IPS-20b (cell line): ENCODE measurements around the gene MAGI2.

ENCODE experiments used
- H3K27ac ChIP-seq: one replicate; pipeline ENCODE4 v1.5.1; 2013; ENCODE audit warnings: low read length
- H3K27me3 ChIP-seq: 2 replicates; pipeline ENCODE4 v1.6.1; 2013; ENCODE audit warnings: mild to moderate bottlenecking, low read length, inconsistent platforms; ENCODE audit not compliant: insufficient read depth
- H3K36me3 ChIP-seq: 2 replicates; pipeline ENCODE4 v1.6.1; 2013; ENCODE audit warnings: low read depth, mild to moderate bottlenecking, inconsistent platforms, low read length, moderate library complexity; ENCODE audit not compliant: insufficient read depth
- H3K4me1 ChIP-seq: 2 replicates; pipeline ENCODE4 v1.6.1; 2013; ENCODE audit warnings: mild to moderate bottlenecking, control low read depth, inconsistent platforms, low read length, moderate library complexity; ENCODE audit not compliant: insufficient read depth
- H3K4me3 ChIP-seq: 2 replicates; pipeline ENCODE4 v1.5.1; 2013; ENCODE audit warnings: mild to moderate bottlenecking, low read length, inconsistent platforms
- H3K9ac ChIP-seq: 2 replicates; pipeline ENCODE4 v1.6.1; 2013; ENCODE audit warnings: low read depth, mild to moderate bottlenecking, inconsistent platforms, low read length, moderate library complexity
- H3K9me3 ChIP-seq: 2 replicates; pipeline ENCODE4 v1.6.1; 2013; ENCODE audit warnings: mild to moderate bottlenecking, low read depth, low read length, inconsistent platforms; ENCODE audit not compliant: insufficient read depth

The MAGI2 gene

GRCh38 chr7:78792006-78792405, 661.5 kb downstream of the MAGI2 start:
- no peak overlapping the region for H3K4me3 ChIP-seq
- no peak overlapping the region for H3K9ac ChIP-seq
- H3K27ac ChIP-seq, result no peak overlapping the region
- no peaks in the 10 kb centered on the region for H3K9me3 ChIP-seq
- H3K4me1 ChIP-seq, result peaks cover 3% of the 10 kb centered on the region; the same call in 1 of the 2 replicates
- H3K36me3 ChIP-seq, result no peaks in the 10 kb centered on the region
- H3K27me3 ChIP-seq, result no peaks in the 10 kb centered on the region

GRCh38 chr7:78788464-78788863, 665.0 kb downstream of the MAGI2 start:
- Histone ChIP-seq H3K4me3 (no peak overlapping the region), H3K27ac (no peak overlapping the region), H3K36me3 (no peaks in the 10 kb centered on the region), H3K4me1 (peaks cover 6% of the 10 kb centered on the region; the same call in 1 of the 2 replicates), H3K9me3 (no peaks in the 10 kb centered on the region), H3K27me3 (no peaks in the 10 kb centered on the region), H3K9ac (no peak overlapping the region)

GRCh38 chr7:78787854-78788253, 665.6 kb downstream of the MAGI2 start:
- Histone ChIP-seq H3K4me1 (peaks cover 7% of the 10 kb centered on the region; the same call in 1 of the 2 replicates), H3K36me3 (no peaks in the 10 kb centered on the region), H3K27me3 (no peaks in the 10 kb centered on the region), H3K27ac (no peak overlapping the region), H3K4me3 (no peak overlapping the region), H3K9me3 (no peaks in the 10 kb centered on the region), H3K9ac (no peak overlapping the region)

- no peak overlapping the region for H3K4me3 ChIP-seq
- H3K9me3 ChIP-seq, result no peaks in the 10 kb centered on the region
- no peak overlapping the region for H3K27ac ChIP-seq
Observed at GRCh38 chr7:78786055-78786454, 667.4 kb downstream of the MAGI2 start.

GRCh38 chr7:78783179-78783962, 670.1 kb downstream of the MAGI2 start:
- H3K36me3 ChIP-seq, result no peaks in the 10 kb centered on the region
- H3K27me3 ChIP-seq, result no peaks in the 10 kb centered on the region
- 0 out of 2 replicates have a peak, but pooled peaks cover 5% of the 10 kb centered on the region for H3K4me1 ChIP-seq
- H3K27ac ChIP-seq, result no peak overlapping the region
- no peak overlapping the region for H3K9ac ChIP-seq
- H3K9me3 ChIP-seq, result no peaks in the 10 kb centered on the region
- H3K4me3 ChIP-seq, result no peak overlapping the region

More at GRCh38 chr7:78786055-78786454, 667.4 kb downstream of the MAGI2 start:
- no peak overlapping the region for H3K9ac ChIP-seq
- H3K36me3 ChIP-seq, result no peaks in the 10 kb centered on the region
- 0 out of 2 replicates have a peak, but pooled peaks cover 5% of the 10 kb centered on the region for H3K4me1 ChIP-seq
- H3K27me3 ChIP-seq, result no peaks in the 10 kb centered on the region

GRCh38 chr7:78780560-78780959, 672.9 kb downstream of the MAGI2 start:
- Histone ChIP-seq H3K4me1 (0 out of 2 replicates have a peak, but pooled peaks cover 5% of the 10 kb centered on the region), H3K9ac (no peak overlapping the region), H3K9me3 (no peaks in the 10 kb centered on the region), H3K27me3 (no peaks in the 10 kb centered on the region), H3K27ac (no peak overlapping the region), H3K4me3 (no peak overlapping the region), H3K36me3 (no peaks in the 10 kb centered on the region)

- H3K9ac ChIP-seq, result no peak overlapping the region
- H3K36me3 ChIP-seq, result no peaks in the 10 kb centered on the region
- no peaks in the 10 kb centered on the region for H3K9me3 ChIP-seq
- no peak overlapping the region for H3K27ac ChIP-seq
- H3K27me3 ChIP-seq, result no peaks in the 10 kb centered on the region
- 0 out of 2 replicates have a peak, but pooled peaks cover 5% of the 10 kb centered on the region for H3K4me1 ChIP-seq
- no peak overlapping the region for H3K4me3 ChIP-seq
Observed at GRCh38 chr7:78779788-78780187, 673.7 kb downstream of the MAGI2 start.

GRCh38 chr7:78777829-78778228, 675.6 kb downstream of the MAGI2 start:
- Histone ChIP-seq H3K27me3 (no peaks in the 10 kb centered on the region), H3K9ac (no peak overlapping the region), H3K4me3 (no peak overlapping the region), H3K27ac (no peak overlapping the region), H3K4me1 (peaks cover 3% of the 10 kb centered on the region; the same call in 1 of the 2 replicates), H3K9me3 (no peaks in the 10 kb centered on the region), H3K36me3 (no peaks in the 10 kb centered on the region)

- H3K36me3 ChIP-seq, result no peaks in the 10 kb centered on the region
- peak overlapping the region; percentile 72 for H3K9ac ChIP-seq
- no peak overlapping the region for H3K27ac ChIP-seq
- peaks cover 25% of the 10 kb centered on the region; the same call in 1 of the 2 replicates for H3K4me1 ChIP-seq
- H3K4me3 ChIP-seq, result peak overlapping the region; percentile 78
- no peaks in the 10 kb centered on the region for H3K9me3 ChIP-seq
- no peaks in the 10 kb centered on the region for H3K27me3 ChIP-seq
Observed at GRCh38 chr7:78770422-78771410, 682.8 kb downstream of the MAGI2 start.

- Histone ChIP-seq H3K9ac (peak overlapping the region; percentile 72; the same call in 1 of the 2 replicates), H3K9me3 (no peaks in the 10 kb centered on the region), H3K4me1 (peaks cover 25% of the 10 kb centered on the region; the same call in 1 of the 2 replicates), H3K27me3 (no peaks in the 10 kb centered on the region), H3K4me3 (peak overlapping the region; percentile 78), H3K36me3 (no peaks in the 10 kb centered on the region), H3K27ac (no peak overlapping the region)
Observed at GRCh38 chr7:78769481-78770101, 683.9 kb downstream of the MAGI2 start.

GRCh38 chr7:78768859-78769258, 684.6 kb downstream of the MAGI2 start:
- no peaks in the 10 kb centered on the region for H3K9me3 ChIP-seq
- H3K4me3 ChIP-seq, result peak overlapping the region; percentile 78

More at GRCh38 chr7:78768859-78769258, 684.6 kb downstream of the MAGI2 start:
- Histone ChIP-seq H3K36me3 (no peaks in the 10 kb centered on the region), H3K27me3 (no peaks in the 10 kb centered on the region), H3K4me1 (peaks cover 25% of the 10 kb centered on the region; the same call in 1 of the 2 replicates), H3K27ac (no peak overlapping the region), H3K9ac (peak overlapping the region; percentile 72; the same call in 1 of the 2 replicates)
